ENCODE results near the gene SVOP.

SVOP gene

DNA sequence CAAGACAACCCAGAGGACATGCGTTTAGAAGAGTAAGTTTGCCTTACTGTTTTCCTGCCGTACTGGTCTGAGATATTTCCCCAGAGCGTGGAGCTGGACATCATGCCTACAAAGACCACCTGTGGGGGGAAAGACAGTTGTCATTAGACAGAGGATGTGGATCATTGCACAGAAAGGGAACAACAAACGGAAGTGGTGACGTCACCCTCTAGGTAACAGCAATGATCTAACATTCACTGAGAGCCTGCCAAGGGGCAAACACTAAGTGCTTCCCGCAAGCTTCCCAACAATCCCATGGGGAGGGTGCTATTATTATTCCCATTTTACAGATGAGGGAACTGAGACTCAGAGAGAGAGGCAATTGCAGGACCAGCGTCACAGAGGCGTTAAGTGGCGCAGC, 48.5 kb downstream of the SVOP start:
- Histone ChIP-seq H4K20me1 (ENCODE audit: insufficient read depth) (no peaks in the 10 kb centered on the region), H3K79me2 (ENCODE audit: insufficient read depth, low read depth) (no peaks in the 10 kb centered on the region), H3K36me3 (ENCODE audit: insufficient read depth) (no peaks in the 10 kb centered on the region), H3K4me3 (IDR thresholded peaks at IDR 0.05; ENCODE audit: insufficient read depth, low read depth, low read length) (no peak overlapping the region), H3K27me3 (ENCODE audit: insufficient read depth, low read depth) (no peaks in the 10 kb centered on the region), H3K4me2 (no peak overlapping the region), H3K4me1 (ENCODE audit: low read depth, poor library complexity, severe bottlenecking) (no peaks in the 10 kb centered on the region), H3K27ac (no peak overlapping the region), H3K9ac (no peak overlapping the region), H2AFZ (ENCODE audit: low read depth) (no peak overlapping the region)
- TF ChIP-seq, protein P1, sequence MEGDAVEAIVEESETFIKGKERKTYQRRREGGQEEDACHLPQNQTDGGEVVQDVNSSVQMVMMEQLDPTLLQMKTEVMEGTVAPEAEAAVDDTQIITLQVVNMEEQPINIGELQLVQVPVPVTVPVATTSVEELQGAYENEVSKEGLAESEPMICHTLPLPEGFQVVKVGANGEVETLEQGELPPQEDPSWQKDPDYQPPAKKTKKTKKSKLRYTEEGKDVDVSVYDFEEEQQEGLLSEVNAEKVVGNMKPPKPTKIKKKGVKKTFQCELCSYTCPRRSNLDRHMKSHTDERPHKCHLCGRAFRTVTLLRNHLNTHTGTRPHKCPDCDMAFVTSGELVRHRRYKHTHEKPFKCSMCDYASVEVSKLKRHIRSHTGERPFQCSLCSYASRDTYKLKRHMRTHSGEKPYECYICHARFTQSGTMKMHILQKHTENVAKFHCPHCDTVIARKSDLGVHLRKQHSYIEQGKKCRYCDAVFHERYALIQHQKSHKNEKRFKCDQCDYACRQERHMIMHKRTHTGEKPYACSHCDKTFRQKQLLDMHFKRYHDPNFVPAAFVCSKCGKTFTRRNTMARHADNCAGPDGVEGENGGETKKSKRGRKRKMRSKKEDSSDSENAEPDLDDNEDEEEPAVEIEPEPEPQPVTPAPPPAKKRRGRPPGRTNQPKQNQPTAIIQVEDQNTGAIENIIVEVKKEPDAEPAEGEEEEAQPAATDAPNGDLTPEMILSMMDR (conservative IDR thresholded peaks at IDR 0.05; ENCODE audit: low read depth, low read length): no peak

DNA sequence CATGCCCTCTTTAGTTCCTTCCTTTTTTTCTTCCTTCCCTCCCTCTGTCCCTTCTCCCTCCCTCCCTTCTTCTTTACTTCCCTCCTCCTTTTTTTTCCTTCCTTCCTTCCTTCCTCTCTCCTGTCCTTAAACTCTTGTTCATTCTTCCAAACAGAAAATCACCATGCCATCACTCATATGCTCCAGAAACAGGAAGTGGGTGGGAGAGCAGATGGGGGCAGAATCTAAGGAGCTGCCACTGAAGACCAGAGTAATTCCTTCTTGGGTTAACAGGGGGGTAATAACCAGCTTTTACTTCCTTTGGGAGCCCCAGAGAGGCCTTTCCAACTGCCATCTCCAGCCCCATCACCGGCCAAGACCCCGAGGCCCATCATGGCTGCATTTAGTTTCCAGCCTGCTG, 51.2 kb downstream of the SVOP start:
- Histone ChIP-seq H2AFZ (ENCODE audit: low read depth) (no peak overlapping the region), H3K27ac (no peak overlapping the region), H3K79me2 (ENCODE audit: insufficient read depth, low read depth) (no peaks in the 10 kb centered on the region), H3K27me3 (ENCODE audit: insufficient read depth, low read depth) (no peaks in the 10 kb centered on the region), H3K4me3 (IDR thresholded peaks at IDR 0.05; ENCODE audit: insufficient read depth, low read depth, low read length) (no peak overlapping the region), H3K9ac (no peak overlapping the region), H3K4me2 (no peak overlapping the region), H3K36me3 (ENCODE audit: insufficient read depth) (no peaks in the 10 kb centered on the region), H3K4me1 (ENCODE audit: low read depth, poor library complexity, severe bottlenecking) (no peaks in the 10 kb centered on the region), H4K20me1 (ENCODE audit: insufficient read depth) (no peaks in the 10 kb centered on the region)
- TF ChIP-seq, protein P1 (conservative IDR thresholded peaks at IDR 0.05; ENCODE audit: low read depth, low read length): no peak

DNA sequence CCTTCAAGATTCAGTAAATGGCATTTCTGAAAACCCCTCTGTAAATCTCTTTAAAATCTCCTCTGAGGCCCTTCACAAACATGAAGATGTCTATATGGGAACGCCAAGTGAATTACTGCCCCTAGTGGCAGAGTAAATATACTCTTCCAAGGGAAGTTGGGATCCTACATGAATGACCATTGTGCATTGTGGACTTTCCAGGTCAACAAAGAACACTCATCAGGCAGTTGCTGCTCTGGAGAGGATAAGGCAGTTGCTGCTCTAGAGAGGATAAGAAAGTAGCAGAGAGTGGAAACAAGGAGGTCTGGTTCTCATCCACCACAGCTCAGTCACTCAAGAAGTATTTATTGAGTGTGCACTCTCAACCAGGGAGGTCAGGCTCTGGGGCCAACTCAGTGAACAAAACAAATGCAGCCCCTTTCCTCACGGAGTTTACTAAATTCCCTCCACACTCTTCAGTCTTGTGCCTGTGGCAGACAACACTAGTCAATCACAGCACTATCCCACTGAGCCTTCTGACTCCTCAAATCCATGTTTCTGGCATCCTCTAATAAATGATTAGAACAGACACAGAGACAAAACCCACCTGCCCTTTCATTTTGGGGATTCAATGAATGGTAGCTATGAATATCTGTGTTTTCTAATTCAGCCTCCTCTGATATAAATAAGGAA, 52.9 kb downstream of the SVOP start:
- Histone ChIP-seq H3K36me3 (ENCODE audit: insufficient read depth) (no peaks in the 10 kb centered on the region), H3K4me2 (no peak overlapping the region), H3K4me3 (IDR thresholded peaks at IDR 0.05; ENCODE audit: insufficient read depth, low read depth, low read length) (no peak overlapping the region), H3K4me1 (ENCODE audit: low read depth, poor library complexity, severe bottlenecking) (no peaks in the 10 kb centered on the region), H3K79me2 (ENCODE audit: insufficient read depth, low read depth) (no peaks in the 10 kb centered on the region), H2AFZ (ENCODE audit: low read depth) (no peak overlapping the region), H4K20me1 (ENCODE audit: insufficient read depth) (no peaks in the 10 kb centered on the region), H3K9ac (no peak overlapping the region), H3K27me3 (ENCODE audit: insufficient read depth, low read depth) (no peaks in the 10 kb centered on the region), H3K27ac (no peak overlapping the region)
- TF ChIP-seq, protein P1 (conservative IDR thresholded peaks at IDR 0.05; ENCODE audit: low read depth, low read length): peak; percentile 66

DNA sequence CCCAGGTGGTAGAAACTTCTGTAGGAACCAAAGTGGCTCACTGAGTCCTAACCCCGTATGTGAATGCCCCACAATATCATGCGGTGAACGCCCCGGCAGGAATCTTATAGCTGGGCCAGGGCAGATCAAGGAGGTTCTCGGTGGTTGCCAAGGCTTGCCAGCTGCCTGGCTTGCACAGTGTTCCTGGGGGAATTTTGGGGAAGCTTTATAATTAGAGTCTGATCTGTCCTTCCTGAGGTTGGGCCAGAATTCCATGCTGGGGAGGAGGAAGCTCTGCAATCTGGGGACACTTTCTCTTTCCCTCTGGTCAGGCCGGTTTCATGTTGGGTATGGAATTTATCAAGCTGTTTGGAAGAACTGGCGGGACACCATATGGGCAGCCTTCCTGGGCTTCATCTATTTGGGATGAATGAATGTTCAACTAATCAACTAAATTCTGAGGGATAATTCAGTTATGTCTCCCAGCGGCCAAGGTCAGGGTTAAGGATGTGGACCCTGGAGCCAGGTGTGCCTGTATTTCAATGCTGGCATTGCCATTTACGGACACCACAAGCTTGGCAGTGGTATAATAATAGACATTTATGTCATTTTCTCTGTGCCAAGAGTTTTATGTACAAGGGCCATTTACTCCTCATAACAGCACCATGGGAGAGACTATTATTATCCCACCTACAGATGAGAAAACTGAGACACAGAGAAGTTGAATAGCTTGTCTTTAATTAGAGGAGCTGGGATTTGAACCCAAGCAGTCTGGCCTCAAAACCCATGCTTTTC, 54.3 kb downstream of the SVOP start:
- TF ChIP-seq, protein P1 (conservative IDR thresholded peaks at IDR 0.05; ENCODE audit: low read depth, low read length): no peak
- Histone ChIP-seq H3K27ac (no peak overlapping the region), H2AFZ (ENCODE audit: low read depth) (no peak overlapping the region), H3K9ac (no peak overlapping the region), H3K27me3 (ENCODE audit: insufficient read depth, low read depth) (no peaks in the 10 kb centered on the region), H3K4me3 (IDR thresholded peaks at IDR 0.05; ENCODE audit: insufficient read depth, low read depth, low read length) (no peak overlapping the region), H3K4me2 (no peak overlapping the region), H3K79me2 (ENCODE audit: insufficient read depth, low read depth) (no peaks in the 10 kb centered on the region), H3K36me3 (ENCODE audit: insufficient read depth) (no peaks in the 10 kb centered on the region), H3K4me1 (ENCODE audit: low read depth, poor library complexity, severe bottlenecking) (no peaks in the 10 kb centered on the region), H4K20me1 (ENCODE audit: insufficient read depth) (no peaks in the 10 kb centered on the region)
